Non-pigmented ciliary epithelial cell (primary cell): ENCODE data around the gene PPOX.

ENCODE experiments used
- DNase-seq: peaks from one replicate; pipeline ENCODE4 v3.0.0-alpha.2; 2010; ENCODE audit warnings: low read depth

Gene PPOX

DNA sequence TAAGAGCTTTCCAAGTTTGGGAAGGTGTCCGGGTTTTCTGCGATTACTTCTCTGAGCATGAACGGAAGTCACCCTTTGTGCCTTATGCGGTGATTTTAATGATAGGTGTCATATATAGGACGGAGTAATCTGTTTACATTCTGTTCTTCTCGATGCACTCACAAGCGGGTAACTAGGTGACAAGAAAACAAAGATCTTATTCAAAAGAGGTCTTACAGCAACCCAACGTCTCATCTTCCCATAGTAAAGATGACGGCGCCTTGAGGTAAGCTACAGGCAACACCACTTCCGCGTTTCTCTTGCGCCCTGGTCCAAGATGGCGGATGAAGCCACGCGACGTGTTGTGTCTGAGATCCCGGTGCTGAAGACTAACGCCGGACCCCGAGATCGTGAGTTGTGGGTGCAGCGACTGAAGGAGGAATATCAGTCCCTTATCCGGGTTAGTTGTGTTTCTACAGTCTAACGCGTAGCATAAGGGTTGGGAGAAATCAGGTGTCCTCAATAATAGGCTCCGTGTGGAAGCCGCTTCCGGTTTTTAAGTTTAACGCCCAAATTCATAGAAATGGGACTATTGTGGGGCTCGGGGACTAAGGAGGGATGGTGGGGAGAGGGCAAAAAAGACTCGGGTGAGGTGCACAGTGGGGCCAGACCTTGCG lies 12.4 kb upstream of the PPOX start, which contains the start of gene UFC1:
TSS of gene UFC1 (plus strand) at position 297 of the 656 bp plus-strand sequence. CDS start at position 317, 20 bp downstream.
- peak; percentile 70 for DNase-seq

DNA sequence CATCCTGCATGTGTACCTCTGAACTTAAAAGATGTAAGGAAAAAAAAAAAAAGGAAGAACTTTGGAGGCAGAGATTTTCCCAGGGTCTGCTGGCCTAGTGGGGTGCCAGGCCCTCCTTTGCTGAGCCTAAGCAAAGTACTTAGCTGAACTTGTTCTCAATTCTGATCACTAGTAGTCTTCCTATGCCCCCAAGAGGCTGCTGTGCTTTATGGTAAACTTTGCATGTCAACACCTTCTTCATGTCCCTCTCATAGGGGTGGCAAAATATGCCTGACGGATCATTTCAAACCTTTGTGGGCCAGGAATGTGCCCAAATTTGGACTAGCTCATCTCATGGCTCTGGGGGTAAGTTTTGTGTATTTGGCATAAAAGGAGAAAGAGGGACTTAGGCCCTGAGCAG lies 8.4 kb upstream of the PPOX start:
- DNase-seq: no peak

DNA sequence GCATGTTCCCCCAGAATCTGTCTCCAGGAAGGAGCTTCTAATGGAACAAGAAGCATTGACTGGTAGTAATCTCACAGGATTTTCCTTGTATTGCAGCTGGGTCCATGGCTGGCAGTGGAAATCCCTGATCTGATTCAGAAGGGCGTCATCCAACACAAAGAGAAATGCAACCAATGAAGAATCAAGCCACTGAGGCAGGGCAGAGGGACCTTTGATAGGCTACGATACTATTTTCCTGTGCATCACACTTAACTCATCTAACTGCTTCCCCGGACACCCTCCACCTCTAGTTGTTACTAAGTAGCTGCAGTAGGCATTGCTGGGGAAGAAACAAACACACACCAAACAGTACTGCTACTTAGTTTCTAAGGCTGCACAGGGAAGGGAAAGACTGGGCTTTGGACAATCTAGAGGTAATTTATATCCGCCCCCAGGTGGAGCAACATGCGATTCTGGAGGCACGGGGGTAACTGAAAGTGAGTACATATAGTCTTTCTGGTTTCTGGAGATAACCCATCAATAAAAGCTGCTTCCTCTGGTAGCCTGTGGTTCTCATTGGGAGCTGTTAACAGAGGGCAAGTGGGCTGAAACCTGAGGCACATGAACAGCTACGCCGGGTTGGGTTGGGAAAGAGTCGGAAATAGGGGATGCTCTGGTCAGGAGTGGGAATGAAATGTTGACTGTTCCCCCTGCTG lies 7.8 kb upstream of the PPOX start:
- DNase-seq: no peak

- DNase-seq: peak; percentile 55
These were observed 6.9 kb upstream of the PPOX start, which contains the start of gene USP21 for GRCh38 chr1:161159087-161159912. USP21 (plus strand) TSS chr1:161159500; CDS start chr1:161160641, 1,141 bp downstream.

DNA sequence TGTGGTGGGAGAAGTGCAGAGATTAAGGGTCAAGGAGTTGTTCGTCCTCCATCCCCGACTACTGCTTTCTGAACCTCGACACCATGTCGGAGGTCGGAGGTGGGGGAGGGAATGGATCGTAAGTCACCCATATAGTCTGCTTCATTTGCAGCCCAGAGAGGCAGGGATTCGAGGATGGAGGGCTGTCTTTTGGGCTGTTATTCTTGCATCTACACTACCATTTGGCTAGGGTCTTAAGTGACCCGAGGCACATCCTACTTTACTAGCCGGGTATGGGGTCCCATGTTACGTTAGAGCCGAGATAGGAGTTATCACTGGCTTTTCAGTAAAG lies 6.3 kb upstream of the PPOX start:
- no peak for DNase-seq

DNA sequence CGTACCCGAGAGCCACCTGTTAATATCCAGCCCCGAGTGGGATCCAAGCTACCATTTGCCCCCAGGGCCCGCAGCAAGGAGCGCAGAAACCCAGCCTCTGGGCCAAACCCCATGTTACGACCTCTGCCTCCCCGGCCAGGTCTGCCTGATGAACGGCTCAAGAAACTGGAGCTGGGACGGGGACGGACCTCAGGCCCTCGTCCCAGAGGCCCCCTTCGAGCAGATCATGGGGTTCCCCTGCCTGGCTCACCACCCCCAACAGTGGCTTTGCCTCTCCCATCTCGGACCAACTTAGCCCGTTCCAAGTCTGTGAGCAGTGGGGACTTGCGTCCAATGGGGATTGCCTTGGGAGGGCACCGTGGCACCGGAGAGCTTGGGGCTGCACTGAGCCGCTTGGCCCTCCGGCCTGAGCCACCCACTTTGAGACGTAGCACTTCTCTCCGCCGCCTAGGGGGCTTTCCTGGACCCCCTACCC lies 5.5 kb upstream of the PPOX start:
- no peak for DNase-seq

DNA sequence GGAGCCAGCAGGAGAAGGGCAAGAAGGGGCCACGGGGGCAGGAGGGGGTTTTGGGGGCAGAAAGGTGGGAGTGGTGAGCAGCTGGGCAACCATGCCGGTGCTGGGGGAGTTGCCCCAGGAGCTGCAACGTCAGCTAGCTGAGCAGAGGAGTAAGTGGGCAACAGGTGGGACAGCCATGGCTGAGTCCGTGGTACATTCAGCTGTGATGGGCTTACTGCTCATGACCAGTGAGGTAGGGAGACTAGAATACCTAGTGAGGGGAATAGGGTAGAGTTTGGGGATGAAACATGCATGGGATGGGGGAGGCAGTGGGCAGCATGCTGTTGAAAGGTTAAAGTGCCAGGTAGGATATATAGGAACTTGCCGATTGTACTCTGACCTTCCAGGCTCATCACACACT lies 4.6 kb upstream of the PPOX start:
- no peak for DNase-seq

DNA sequence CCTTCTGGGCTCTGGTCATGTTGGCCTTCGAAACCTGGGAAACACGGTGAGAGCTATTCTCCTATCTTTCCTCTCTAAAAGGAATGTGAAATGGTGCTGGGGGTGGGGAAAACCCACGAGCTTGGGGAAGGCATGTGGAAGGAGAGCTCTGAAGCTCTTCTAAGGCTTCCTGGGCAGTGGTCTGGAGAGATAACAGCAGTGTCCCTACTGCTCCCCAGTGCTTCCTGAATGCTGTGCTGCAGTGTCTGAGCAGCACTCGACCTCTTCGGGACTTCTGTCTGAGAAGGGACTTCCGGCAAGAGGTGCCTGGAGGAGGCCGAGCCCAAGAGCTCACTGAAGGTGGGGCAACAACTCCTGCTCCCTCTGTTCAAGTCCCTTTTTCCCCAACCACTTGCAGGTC lies 4.2 kb upstream of the PPOX start:
- DNase-seq: no peak

DNA sequence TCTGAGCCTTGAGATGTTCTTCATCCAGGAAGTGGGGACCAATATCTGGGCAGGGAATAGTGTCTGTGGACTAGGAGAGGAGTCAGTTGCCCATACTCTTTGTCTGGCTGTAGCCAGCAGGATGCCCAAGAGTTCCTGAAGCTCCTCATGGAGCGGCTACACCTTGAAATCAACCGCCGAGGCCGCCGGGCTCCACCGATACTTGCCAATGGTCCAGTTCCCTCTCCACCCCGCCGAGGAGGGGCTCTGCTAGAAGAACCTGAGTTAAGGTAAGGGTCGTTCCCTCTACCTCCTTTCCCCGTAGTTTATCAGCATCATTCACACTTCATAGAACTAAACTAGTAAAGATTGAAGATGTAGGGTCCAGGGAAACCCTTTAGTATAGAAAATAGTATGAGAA lies 3.4 kb upstream of the PPOX start:
- DNase-seq: no peak

GRCh38 chr1:161163793-161164192 lies 2.4 kb upstream of the PPOX start:
- no peak for DNase-seq

DNA sequence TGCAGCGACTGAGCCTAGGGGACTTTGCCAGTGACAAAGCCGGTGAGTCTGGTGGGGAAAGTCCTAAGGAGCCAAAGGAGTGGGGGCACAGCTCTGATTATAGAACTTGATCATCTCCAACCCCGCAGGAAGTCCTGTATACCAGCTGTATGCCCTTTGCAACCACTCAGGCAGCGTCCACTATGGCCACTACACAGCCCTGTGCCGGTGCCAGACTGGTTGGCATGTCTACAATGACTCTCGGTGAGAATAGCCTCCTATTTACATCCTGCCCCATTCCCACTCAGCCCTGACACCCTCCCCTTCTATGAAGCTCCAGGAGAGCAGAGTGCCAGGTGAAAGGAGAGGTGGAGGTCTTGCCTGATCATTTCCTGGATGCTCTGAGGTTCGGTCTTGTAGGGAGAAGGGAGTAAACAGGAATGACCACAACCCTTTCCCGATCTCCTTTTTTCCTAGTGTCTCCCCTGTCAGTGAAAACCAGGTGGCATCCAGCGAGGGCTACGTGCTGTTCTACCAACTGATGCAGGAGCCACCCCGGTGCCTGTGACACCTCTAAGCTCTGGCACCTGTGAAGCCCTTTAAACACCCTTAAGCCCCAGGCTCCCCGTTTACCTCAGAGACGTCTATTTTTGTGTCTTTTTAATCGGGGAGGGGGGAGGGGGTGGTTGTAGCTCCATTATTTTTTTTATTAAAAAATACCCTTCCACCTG lies 1.2 kb upstream of the PPOX start:
- no peak for DNase-seq

- no peak for DNase-seq
These were observed 683 bp downstream of the PPOX start for GRCh38 chr1:161166669-161167548.

- no peak for DNase-seq
These were observed 2.7 kb downstream of the PPOX start for GRCh38 chr1:161168906-161169305.

DNA sequence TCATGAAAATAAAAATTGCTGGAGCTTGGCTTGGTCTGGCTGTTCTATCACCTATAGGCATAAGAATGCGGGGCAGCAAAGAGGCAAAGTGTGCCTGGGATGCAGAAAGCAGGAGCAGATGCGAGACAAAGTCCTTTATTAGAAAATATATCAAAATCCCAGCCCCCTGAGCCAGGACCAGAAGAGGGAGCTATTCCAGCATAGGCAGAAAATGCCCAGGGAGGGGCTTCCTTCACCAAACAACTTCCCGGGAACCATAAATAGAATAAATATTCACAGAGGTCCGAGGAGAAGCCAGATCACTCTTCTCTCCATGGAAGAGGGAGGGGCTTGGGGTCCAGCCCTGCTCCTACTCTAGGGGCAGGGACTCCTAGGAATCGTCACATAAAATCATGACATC lies 5.0 kb downstream of the PPOX start:
- no peak for DNase-seq

GRCh38 chr1:161171696-161172095 lies 5.5 kb downstream of the PPOX start:
- DNase-seq: no peak

GRCh38 chr1:161172349-161172748 lies 6.1 kb downstream of the PPOX start:
- DNase-seq: no peak

- no peak for DNase-seq
These were observed 6.7 kb downstream of the PPOX start for GRCh38 chr1:161172776-161173376.

GRCh38 chr1:161173711-161174110 lies 7.5 kb downstream of the PPOX start:
- DNase-seq: no peak

DNA sequence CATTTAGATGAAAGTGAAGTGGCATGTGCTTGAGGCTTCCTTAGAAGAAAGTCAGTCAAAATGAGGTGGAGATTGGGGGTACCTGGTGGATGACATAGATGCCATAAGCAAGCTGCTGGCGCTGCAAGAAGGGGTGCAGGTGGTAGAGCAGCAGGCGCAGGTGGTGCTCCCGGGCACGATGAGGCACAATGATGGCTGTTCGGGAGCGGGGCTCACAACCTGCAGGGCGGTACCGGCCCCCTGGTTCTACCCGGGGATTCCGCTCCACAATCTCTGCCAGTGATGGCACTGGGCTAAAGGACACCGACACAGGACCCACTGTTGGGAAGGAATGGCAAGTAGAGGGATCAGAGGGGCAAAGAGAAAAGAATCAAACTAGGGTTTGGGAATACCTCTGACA lies 8.7 kb downstream of the PPOX start:
- no peak for DNase-seq

DNA sequence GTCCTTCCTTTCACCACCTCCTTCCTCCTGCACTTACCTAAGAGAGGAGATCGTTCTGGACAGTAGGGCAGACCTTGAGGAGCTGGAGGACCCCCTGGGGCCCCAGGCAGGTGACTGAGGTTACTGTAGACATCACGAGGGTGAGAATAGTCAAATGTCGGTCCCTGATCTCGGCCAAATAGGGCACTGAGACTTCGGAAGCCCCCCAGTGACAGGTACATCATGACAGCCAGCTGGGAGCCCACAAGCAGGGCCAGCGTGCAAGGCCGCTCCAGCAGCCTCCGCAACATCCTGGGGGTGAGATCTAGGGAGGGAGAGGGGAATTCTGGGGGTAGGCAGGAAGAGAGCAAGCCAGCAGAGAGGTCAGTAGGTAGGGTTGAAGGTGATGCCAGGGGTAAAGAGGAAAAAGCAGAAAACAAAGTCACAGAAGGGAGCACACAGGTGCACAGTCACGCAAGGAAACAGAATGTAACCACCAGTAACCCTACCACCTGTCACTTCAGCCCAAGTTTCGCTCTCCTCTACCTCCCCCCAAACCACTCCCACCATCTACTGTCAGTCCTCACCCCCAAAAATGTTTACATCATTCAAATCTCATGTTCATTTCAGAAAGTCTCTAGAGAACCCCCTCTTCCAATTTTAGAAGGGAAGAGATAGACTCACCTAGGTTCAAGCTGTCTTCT lies 9.7 kb downstream of the PPOX start:
- no peak for DNase-seq
